IMR-90 (cell line): ENCODE measurements around the gene C2CD4B.

ENCODE experiments used
- ELK1 ChIP-seq: fragments of 150-350 bp; IDR thresholded peaks from 2 replicates; pipeline ENCODE4 v1.6.1; 2016; ENCODE audit warnings: low read depth, mild to moderate bottlenecking, low read length, moderate library complexity, borderline replicate concordance
- FOS ChIP-seq: fragments of 150-350 bp; IDR thresholded peaks from 2 replicates; pipeline ENCODE4 v1.6.1; 2016; ENCODE audit warnings: low read depth, low read length
- POLR2A ChIP-seq: IDR thresholded peaks from 2 replicates; pipeline ENCODE4 v1.6.1; 2012; ENCODE audit warnings: mild to moderate bottlenecking, low read depth, low read length
- RAD21 ChIP-seq: IDR thresholded peaks from 2 replicates; pipeline ENCODE4 v1.6.1; 2012; ENCODE audit warnings: low read length, improper control_type of control experiment
- RFX5 ChIP-seq: IDR thresholded peaks from 2 replicates; pipeline ENCODE4 v1.8.0; 2012; ENCODE audit warnings: low read depth, mild to moderate bottlenecking, low read length, moderate library complexity
- USF2 ChIP-seq: fragments of 150-350 bp; IDR thresholded peaks from 2 replicates; pipeline ENCODE4 v1.6.1; 2017; ENCODE audit warnings: mild to moderate bottlenecking, antibody characterized with exemption, low read length, low read depth

- TF ChIP-seq USF2 (no peak), FOS (no peak), POLR2A (no peak), RFX5 (no peak), ELK1 (no peak), RAD21 (no peak)
Observed at GRCh38 chr15:62115847-62116246, 49.2 kb downstream of the C2CD4B start.
